Airway epithelial cell (primary cell): ENCODE results near the gene FITM1. TPM values are rescaled to one million over a fixed set of nuclear protein-coding genes. Genes with fewer than 3 reads are reported as not detected.

Source experiments
- total RNA-seq: library from RNA; depleted of rRNA; stranded (reverse); fragments of >200 nt; gene quantifications from 2 replicates; pipeline ENCODE4 v1.2.3, GENCODE V29; 2015

FITM1 gene
- not detected in 2 replicates for total RNA-seq

GRCh38 chr14:24130380-24130716 is at the start of gene FITM1:
TSS of gene FITM1 (plus strand) at chr14:24130659. CDS start at chr14:24131564, 905 bp downstream.

GRCh38 chr14:24093901-24094840 is 36.3 kb upstream of the FITM1 start, which contains the start of gene PCK2:
TSS of gene PCK2 (plus strand) at chr14:24094311. CDS start at chr14:24094406, 95 bp downstream.

GRCh38 chr14:24114532-24115421 is 15.7 kb upstream of the FITM1 start, which contains the start of the genes DCAF11 and NRL:
TSS of gene DCAF11 (plus strand) at chr14:24114777. CDS start at chr14:24115595, 818 bp downstream.
TSS of gene NRL (minus strand) at chr14:24114949. CDS start at chr14:24082848, 32,101 bp downstream.

GRCh38 chr14:24135834-24136683 is 5.6 kb downstream of the FITM1 start, which contains the start of gene PSME1:
TSS of gene PSME1 (plus strand) at chr14:24136194. CDS start at chr14:24136263, 69 bp downstream.

GRCh38 chr14:24141097-24141880 is 10.8 kb downstream of the FITM1 start, which contains the start of gene EMC9:
TSS of gene EMC9 (minus strand) at chr14:24141591. CDS start at chr14:24141304, 287 bp downstream.

GRCh38 chr14:24146453-24146977 is 16.1 kb downstream of the FITM1 start, which contains the start of gene PSME2:
TSS of gene PSME2 (minus strand) at chr14:24146610. CDS start at chr14:24146581, 29 bp downstream.

GRCh38 chr14:24146978-24147760 is 16.7 kb downstream of the FITM1 start, which contains the start of gene RNF31:
TSS of gene RNF31 (plus strand) at chr14:24147498. CDS start at chr14:24147699, 201 bp downstream.

GRCh38 chr14:24160850-24161804 is 30.7 kb downstream of the FITM1 start, which contains the start of gene IRF9:
TSS of gene IRF9 (plus strand) at chr14:24161265. CDS start at chr14:24162145, 880 bp downstream.

GRCh38 chr14:24171422-24172260 is 41.2 kb downstream of the FITM1 start, which contains the start of gene REC8:
TSS of gene REC8 (plus strand) at chr14:24172080. CDS start at chr14:24172553, 473 bp downstream.

Other genes starting within 250 kb of the FITM1 start
- gene DHRS4, start 176.9 kb upstream of the FITM1 start, total RNA-seq, result 42.4 and 56.8 TPM in 2 replicates
- gene DHRS4L2, start 141.7 kb upstream of the FITM1 start, total RNA-seq, result 10.0 and 14.7 TPM in 2 replicates
- 0.07 TPM in 1 of 2 replicates, not detected in the other for gene CARMIL3, start 78.7 kb upstream of the FITM1 start, total RNA-seq
- gene CPNE6, start 59.1 kb upstream of the FITM1 start, total RNA-seq, result not detected in 2 replicates
- 15.0 and 15.2 TPM in 2 replicates for gene PCK2, start 36.3 kb upstream of the FITM1 start, total RNA-seq
- gene DCAF11, start 15.9 kb upstream of the FITM1 start, total RNA-seq, result 37.3 and 48.1 TPM in 2 replicates
- gene NRL, start 15.7 kb upstream of the FITM1 start, total RNA-seq, result 0.23 and 1.5 TPM in 2 replicates
- gene PSME1, start 5.5 kb downstream of the FITM1 start, total RNA-seq, result 143 and 167 TPM in 2 replicates
- gene EMC9, start 10.9 kb downstream of the FITM1 start, total RNA-seq, result 19.5 and 25.0 TPM in 2 replicates
- 54.1 and 80.0 TPM in 2 replicates for gene PSME2, start 16.0 kb downstream of the FITM1 start, total RNA-seq
- 37.5 and 96.2 TPM in 2 replicates for gene RNF31, start 16.8 kb downstream of the FITM1 start, total RNA-seq
- gene IRF9, start 30.6 kb downstream of the FITM1 start, total RNA-seq, result 10.6 and 14.6 TPM in 2 replicates
- gene REC8, start 41.4 kb downstream of the FITM1 start, total RNA-seq, result 20.7 and 24.2 TPM in 2 replicates
- gene IPO4, start 58.2 kb downstream of the FITM1 start, total RNA-seq, result 69.6 and 70.8 TPM in 2 replicates
- 46.4 and 51.1 TPM in 2 replicates for gene TM9SF1, start 64.8 kb downstream of the FITM1 start, total RNA-seq
- not detected in 2 replicates for gene TSSK4, start 75.0 kb downstream of the FITM1 start, total RNA-seq
- gene CHMP4A, start 82.8 kb downstream of the FITM1 start, total RNA-seq, result 60.7 and 77.1 TPM in 2 replicates
- 11.5 and 12.0 TPM in 2 replicates for gene MDP1, start 85.4 kb downstream of the FITM1 start, total RNA-seq
- 243 and 248 TPM in 2 replicates for gene NEDD8, start 101.7 kb downstream of the FITM1 start, total RNA-seq
- gene GMPR2, start 102.3 kb downstream of the FITM1 start, total RNA-seq, result 30.3 and 45.9 TPM in 2 replicates
- gene TINF2, start 112.0 kb downstream of the FITM1 start, total RNA-seq, result 52.2 and 64.4 TPM in 2 replicates
- 229 and 247 TPM in 2 replicates for gene TGM1, start 132.5 kb downstream of the FITM1 start, total RNA-seq
- gene RABGGTA, start 140.9 kb downstream of the FITM1 start, total RNA-seq, result 58.5 and 80.3 TPM in 2 replicates
- 82.6 and 85.4 TPM in 2 replicates for gene DHRS1, start 169.1 kb downstream of the FITM1 start, total RNA-seq
- 20.7 and 32.6 TPM in 2 replicates for gene NOP9, start 169.2 kb downstream of the FITM1 start, total RNA-seq
- gene CIDEB, start 177.3 kb downstream of the FITM1 start, total RNA-seq, result 2.2 and 2.7 TPM in 2 replicates
- 55.2 and 59.3 TPM in 2 replicates for gene LTB4R2, start 179.5 kb downstream of the FITM1 start, total RNA-seq
- 7.7 and 16.1 TPM in 2 replicates for gene LTB4R, start 180.8 kb downstream of the FITM1 start, total RNA-seq
- 0.85 and 1.6 TPM in 2 replicates for gene ADCY4, start 204.4 kb downstream of the FITM1 start, total RNA-seq
- gene RIPK3, start 209.3 kb downstream of the FITM1 start, total RNA-seq, result 5.4 and 6.0 TPM in 2 replicates
- gene NFATC4, start 237.5 kb downstream of the FITM1 start, total RNA-seq, result 24.3 and 29.6 TPM in 2 replicates